Activated gamma-delta T cell treated with Interleukin-2 at 50 U/mL for 16 hours (primary cell): Measurements from ENCODE around the gene ERGIC1.
A peak's percentile ranks its signal among the peaks of the same experiment; 100 is the strongest.

Experiments
- DNase-seq: peaks from one replicate; pipeline ENCODE4 v3.0.0-alpha.2; 2020

Gene ERGIC1

DNA sequence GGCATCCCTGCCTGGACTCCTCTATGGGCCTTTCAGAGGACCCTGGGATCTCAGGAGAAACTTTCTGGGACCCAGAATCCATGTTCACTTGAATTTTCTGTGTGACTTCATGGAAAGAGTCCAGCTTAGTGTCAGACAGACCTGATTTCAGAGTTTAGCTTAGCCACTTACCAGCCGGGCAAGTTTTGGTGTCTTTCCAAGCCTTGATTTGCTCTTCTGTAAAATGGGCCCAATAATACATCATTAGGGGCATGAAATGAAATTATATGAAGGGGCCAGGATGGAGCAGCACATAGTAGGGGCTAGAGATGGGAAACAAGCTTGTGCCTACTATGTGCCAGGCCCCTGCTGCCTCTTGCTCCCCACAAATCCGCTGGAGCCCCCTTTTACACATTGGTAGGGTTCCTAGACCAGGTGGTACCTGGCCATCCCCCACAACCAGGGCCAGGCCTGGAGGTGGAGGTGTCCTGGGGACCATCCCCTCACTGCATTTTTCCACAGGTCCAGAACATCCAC is 92.0 kb downstream of the ERGIC1 start:
- no peak for DNase-seq

DNA sequence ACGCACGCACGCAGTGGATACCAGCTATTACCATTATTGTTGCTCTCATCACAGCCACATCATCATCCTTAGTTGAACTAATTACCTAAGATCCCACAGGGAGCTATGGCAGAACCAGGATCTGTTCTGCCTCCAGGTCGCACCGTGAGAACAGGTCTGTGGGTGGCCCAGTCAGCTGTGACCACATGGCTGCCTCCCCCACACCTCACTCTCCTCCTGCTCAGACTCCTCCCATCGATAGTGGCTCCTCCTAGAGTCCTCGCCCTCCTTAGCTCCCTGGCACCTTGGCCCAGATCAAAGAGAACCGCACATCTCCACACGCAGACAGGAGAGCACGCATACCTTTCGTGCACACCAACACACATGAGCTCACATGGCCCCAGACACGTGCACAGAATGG is 92.7 kb downstream of the ERGIC1 start:
- DNase-seq, result no peak

GRCh38 chr5:172929371-172929838 is 95.4 kb downstream of the ERGIC1 start:
- DNase-seq, result no peak

GRCh38 chr5:172931001-172931536 is 97.0 kb downstream of the ERGIC1 start:
- DNase-seq, result no peak

DNA sequence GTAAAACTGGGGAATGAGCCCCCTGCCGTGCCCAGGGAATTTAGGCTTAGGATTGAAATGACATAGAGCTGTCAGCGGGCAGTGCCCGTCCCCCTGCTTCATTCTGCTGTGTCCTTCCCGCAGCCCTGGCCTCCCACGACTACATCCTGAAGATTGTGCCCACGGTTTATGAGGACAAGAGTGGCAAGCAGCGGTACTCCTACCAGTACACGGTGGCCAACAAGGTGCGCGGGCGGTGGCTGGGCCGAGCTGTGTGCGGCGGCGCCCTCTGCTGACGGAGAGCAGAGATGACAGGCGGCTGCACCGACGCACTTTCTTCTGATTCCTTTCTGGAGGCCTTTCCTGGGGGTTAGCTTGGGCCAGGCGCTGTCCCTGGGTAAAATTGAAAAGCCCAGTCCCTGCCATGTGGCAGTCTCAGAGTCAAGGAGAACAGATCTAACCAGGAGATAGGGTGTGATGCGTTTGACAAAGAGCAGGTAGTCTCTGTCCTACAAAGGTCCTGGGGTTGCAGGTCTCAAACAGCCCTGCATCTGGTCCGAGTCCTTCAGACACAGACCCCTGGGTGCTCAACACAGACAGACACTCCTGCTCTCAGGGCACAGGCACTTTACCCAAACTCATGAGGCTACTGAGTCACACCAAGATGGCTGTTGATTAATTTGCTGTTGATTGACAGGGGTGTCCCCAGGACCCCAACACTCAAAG is 98.4 kb downstream of the ERGIC1 start:
- peak; percentile 71 for DNase-seq

GRCh38 chr5:172933238-172933637 is 99.2 kb downstream of the ERGIC1 start:
- no peak for DNase-seq

DNA sequence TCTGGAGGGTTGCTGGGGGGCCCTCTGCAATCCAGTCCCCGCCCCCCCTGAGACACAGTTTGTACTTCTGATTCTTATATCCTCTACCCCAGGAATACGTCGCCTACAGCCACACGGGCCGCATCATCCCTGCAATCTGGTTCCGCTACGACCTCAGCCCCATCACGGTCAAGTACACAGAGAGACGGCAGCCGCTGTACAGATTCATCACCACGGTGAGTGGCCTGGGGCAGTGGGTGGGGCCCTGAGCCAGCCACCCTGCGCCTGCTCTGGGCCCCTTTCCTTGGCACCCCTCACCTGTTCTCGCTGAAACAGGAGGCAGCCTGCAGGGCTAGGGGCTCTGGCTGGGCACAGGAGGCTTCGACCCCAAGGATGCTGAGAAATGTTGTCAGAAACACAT is 101.0 kb downstream of the ERGIC1 start:
- DNase-seq, result no peak

DNA sequence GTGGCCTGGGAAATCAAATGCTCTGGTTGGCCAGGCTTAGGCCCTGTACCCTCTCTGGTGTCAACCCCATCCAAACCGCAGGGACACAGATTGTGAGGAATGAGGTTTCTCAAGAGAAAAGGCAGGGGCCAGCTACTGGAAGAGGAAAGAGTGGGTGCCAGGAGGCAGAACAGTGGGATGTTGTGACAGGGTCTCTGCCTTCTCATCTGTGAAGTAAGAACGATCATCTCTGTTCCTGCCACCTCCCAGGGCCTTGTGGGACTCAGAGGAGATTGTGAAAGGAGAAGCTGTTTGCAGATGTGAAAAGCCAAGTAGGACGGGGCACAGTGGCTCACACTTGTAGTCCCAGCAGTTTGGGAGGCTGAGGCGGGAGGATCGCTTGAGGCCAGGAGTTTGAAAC is 102.3 kb downstream of the ERGIC1 start:
- DNase-seq, result no peak

- DNase-seq, result no peak
Measured at GRCh38 chr5:172939071-172939470, 105.0 kb downstream of the ERGIC1 start.

- DNase-seq, result no peak
Measured at GRCh38 chr5:172939611-172940267, 105.7 kb downstream of the ERGIC1 start.

GRCh38 chr5:172940268-172941066 is 106.4 kb downstream of the ERGIC1 start:
- DNase-seq, result no peak

DNA sequence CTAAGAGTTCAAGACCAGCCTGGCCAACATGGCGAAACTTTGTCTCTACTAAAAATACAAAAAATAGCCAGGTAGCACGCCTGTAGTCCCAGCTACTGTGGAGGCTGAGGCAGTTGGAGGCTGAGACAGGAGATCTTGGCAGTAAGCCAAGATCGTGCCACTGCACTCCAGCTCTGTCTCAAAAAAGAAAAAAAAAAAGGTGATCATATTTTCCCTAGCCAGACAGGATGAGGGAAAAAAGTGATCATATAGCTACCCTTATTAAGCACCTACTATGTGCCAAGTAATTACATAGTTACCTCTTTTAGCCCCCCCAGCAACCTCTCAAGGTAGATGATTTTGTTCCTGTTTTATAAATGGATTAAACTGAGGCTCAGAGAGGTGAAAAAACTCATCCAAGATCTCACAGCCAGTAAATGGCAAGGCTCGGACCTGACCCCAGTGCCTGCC is 107.0 kb downstream of the ERGIC1 start:
- DNase-seq, result no peak

GRCh38 chr5:172942556-172942955 is 108.5 kb downstream of the ERGIC1 start:
- DNase-seq, result no peak

DNA sequence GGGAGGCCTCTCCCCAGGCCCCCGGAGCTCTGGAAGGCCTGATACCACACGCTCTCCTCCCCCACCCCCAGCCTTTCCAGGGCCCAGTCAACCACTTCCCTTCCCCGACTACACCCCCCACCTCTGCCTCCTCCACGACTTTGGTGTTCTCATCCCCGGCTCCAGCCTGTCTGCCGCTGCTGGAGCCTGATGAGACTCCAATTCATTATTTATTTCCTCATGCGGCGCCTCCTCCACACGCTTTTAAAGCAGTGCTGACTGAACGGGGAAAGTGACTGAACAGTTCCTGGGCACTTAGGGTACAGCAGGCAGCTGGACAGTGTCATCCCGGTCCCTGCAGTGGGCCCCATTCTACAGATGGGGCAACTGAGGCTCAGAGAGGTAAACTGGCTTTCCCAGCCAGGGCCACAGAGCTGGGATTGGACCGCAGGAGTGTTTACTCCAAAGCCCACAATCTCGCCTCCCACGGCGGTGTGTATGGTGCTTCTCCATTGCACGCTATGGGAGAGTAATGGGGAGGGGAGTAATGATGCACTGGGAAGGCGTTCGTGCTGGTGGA is 109.3 kb downstream of the ERGIC1 start:
- no peak for DNase-seq

- DNase-seq, result no peak
Measured at GRCh38 chr5:172943906-172944305, 109.9 kb downstream of the ERGIC1 start.

- no peak for DNase-seq
Measured at GRCh38 chr5:172944741-172945140, 110.7 kb downstream of the ERGIC1 start.

- no peak for DNase-seq
Measured at GRCh38 chr5:172945151-172945550, 111.1 kb downstream of the ERGIC1 start.

DNA sequence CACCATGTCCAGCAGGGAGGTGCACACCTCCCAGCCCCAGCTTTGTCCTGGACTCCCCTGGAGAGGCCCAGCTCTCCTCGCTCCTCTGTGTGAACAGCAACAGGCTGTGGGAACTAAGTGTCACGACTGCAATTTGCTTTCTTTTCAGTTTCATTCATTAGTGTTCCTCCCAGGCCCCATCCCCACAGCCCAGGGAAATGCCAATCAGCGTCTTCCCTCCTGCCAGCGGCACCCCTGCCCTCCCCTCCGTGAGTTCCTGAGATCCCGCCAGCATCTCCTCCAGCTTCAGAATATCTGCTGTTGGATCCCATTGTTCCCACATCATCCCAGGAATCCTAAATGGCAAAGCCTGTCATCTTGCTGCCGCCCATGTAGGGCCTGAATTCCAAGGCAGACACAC is 112.1 kb downstream of the ERGIC1 start:
- no peak for DNase-seq

DNA sequence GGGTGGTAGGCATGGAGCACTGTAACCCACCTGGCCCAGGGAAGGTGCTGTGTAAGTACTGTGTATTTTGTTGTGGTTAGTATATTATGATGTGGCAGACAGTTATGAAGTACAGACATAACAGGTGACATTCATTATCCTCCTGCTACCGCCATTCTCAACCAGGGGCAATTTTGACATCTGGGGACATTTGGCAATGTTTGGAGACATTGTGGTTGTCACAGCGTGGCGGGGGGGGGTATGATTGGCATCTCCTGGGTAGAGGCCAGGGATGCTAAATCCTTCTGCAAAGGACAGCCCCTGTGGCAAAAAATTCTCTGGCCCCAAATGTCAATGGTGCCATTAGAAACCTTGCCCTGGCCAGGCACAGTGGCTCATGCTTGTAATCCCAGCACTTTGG is 115.4 kb downstream of the ERGIC1 start:
- no peak for DNase-seq

DNA sequence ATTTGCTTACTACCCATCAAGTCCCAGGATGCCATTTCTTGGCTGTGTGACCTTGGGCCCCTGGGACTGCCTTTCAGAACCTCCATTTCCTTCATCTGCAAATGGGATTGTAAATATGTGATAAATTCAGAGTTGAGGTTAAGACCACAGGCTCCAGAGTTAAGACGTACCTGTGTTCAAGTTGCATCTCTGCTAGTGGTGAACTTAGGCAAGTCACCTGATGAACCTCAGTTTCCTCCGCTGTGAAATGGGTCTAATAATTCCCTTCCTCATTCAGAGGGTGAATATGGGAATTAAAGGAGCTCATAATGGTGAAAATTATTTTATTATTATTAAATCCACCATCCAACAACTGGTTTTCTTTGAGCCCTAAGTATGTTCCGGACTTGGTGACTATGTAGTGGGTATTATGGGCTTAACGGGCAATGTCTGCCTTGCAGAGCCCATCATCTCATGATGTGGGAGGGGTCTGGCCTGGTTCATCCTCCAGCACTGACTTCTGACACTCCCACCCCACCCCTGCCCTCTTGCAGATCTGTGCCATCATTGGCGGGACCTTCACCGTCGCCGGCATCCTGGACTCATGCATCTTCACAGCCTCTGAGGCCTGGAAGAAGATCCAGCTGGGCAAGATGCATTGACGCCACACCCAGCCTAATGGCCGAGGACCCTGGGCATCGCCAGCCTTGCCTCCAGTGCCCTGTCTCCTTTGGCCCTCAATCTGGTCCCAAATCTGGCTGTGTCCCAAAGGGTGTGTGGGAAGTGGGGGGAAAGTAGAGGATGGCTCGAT is 116.3 kb downstream of the ERGIC1 start:
- no peak for DNase-seq

GRCh38 chr5:172951371-172952033 is 117.5 kb downstream of the ERGIC1 start:
- DNase-seq, result no peak
